Transverse colon (tissue), 4 donors: ENCODE data around the gene IER2. TPM values are rescaled to one million over a fixed set of nuclear protein-coding genes. Genes with fewer than 3 reads are reported as not detected.

Experiments
- DNase-seq: peaks from one replicate; pipeline ENCODE4 v3.0.0-alpha.2; 2019
- H3K27ac ChIP-seq, 4 donors: fragments of 200-600 bp; sonication (generic); 2 replicates each; pipeline ENCODE4 v1.5.1; 2016 to 2018; ENCODE audit warnings: inconsistent platforms in 4 of 4
- H3K27me3 ChIP-seq: fragments of 200-600 bp; sonication (generic); 2 replicates; pipeline ENCODE4 v1.5.1; 2017; ENCODE audit warnings: inconsistent platforms
- H3K36me3 ChIP-seq, 4 donors: fragments of 200-600 bp; sonication (generic); 2 replicates each; pipeline ENCODE4 v1.5.1; 2017 to 2019; ENCODE audit warnings: inconsistent platforms in 4 of 4
- H3K4me1 ChIP-seq, 4 donors: fragments of 200-600 bp; sonication (generic); 2 replicates each; pipeline ENCODE4 v1.5.1; 2017 to 2020; ENCODE audit warnings: inconsistent platforms in 4 of 4
- H3K4me3 ChIP-seq, 4 donors: fragments of 200-600 bp; sonication (generic); 1 replicate in 1 of 4; 2 replicates in 3 of 4; pipeline versions ENCODE4 v1.5.1 to v1.6.1; 2017 to 2019; ENCODE audit warnings: inconsistent platforms in 4 of 4
- H3K9me3 ChIP-seq, 2 donors: fragments of 200-600 bp; sonication (generic); 2 replicates each; pipeline ENCODE4 v1.5.1; 2017 to 2019; ENCODE audit warnings: inconsistent platforms in 2 of 2
- EP300 ChIP-seq: sonication (generic); formaldehyde crosslinking; IDR thresholded peaks from one replicate; pipeline ENCODE4 v1.6.1; 2017; ENCODE audit warnings: antibody characterized with exemption, low read depth
- POLR2A ChIP-seq: fragments of 450-650 bp; IDR thresholded peaks from one replicate; pipeline ENCODE4 v1.6.1; 2016; ENCODE audit warnings: antibody characterized with exemption, mild to moderate bottlenecking, moderate library complexity
- POLR2AphosphoS5 ChIP-seq, 3 donors: sonication (generic); formaldehyde crosslinking; IDR thresholded peaks; one replicate each; pipeline ENCODE4 v1.6.1; 2016; ENCODE audit warnings: antibody characterized with exemption in 3 of 3
- WGBS, 2 donors: methylation state at CpG; one replicate each; pipeline ENCODE4 v1.1.5; 2018; ENCODE audit warnings: low coverage in 1 of 2; 5-methylcytosine and 5-hydroxymethylcytosine counted together
- in situ Hi-C, 4 donors: fragments of 200-750 bp; cut with MboI; loops; one replicate each; pipeline versions ENCODE4 v1.15.0 to v1.15.1; 2017; ENCODE audit warnings: low sequenced_read_pairs in 3 of 4, low pct_ligation_motif_present in 1 of 4, low pct_unique_long_range_greater_than_20kb in 1 of 4
- intact Hi-C: fragments of 100-400 bp; cut with DNase I; formaldehyde crosslinking; loops from one replicate; pipeline ENCODE4 v1.15.1; 2023; ENCODE audit warnings: low total_unique reads
- total RNA-seq, 4 donors: library from RNA; depleted of rRNA; stranded (reverse); fragments of >200 nt; gene quantifications; one replicate each; pipeline ENCODE4 v1.1.0, GENCODE V29; 2016
- TF ChIP-seq, protein P1 (sequence below), 5 experiments: fragments of 200-600 bp in 3 of 5; fragments of 450-650 bp in 2 of 5; sonication (generic) in 3 of 5; IDR thresholded peaks; 1 replicate in 2 of 5; 2 replicates in 3 of 5; pipeline ENCODE4 v1.5.1; 2016 to 2017; ENCODE audit warnings: antibody characterized with exemption in 5 of 5, inconsistent platforms in 3 of 5, mild to moderate bottlenecking in 2 of 5, moderate library complexity in 1 of 5

Gene IER2
- total RNA-seq, 4 donors from 2014 or later: 184 to 503 (median 244) TPM

DNA sequence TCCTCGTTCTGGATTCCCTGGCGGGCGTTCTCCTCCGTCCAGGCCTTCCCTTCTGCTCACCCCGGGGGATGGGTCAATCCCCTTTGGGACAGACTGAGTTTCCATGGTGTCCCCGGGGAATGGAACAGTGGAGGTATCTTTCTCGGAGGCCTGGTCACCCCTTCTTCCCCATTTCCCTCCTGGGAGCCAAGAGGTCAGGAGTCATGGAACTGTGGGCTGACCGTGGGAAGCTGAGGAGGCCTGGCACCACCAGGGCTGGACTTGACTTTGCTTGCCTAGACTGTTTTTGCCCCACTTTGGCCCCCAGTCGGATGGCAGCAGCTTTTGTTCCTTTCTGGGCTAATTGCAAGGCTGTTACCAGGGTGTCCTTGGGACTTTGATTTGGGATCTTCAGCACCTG is 30.2 kb upstream of the IER2 start:
- Histone ChIP-seq H3K4me1 (peaks cover 11 to 39% (median 34%) of the 10 kb centered on the region in 4 donors), H3K9me3 (no peaks in the 10 kb centered on the region), H3K27ac (no peak overlapping the region), H3K4me3 (no peak overlapping the region), H3K27me3 (no peaks in the 10 kb centered on the region), H3K36me3 (no peaks in the 10 kb centered on the region)
- DNase-seq: no peak
- WGBS, 2 donors: 79 to 80% methylated on average over 6 to 9 of the region's 9 CpGs
- intact Hi-C loops (no loop called here), in situ Hi-C loops (loop anchor here in 1 of 4 donors (25.0 kb wide), 1 partner anchor 142 kb away; no protein-coding TSS in a partner anchor)
- no peak for TF ChIP-seq EP300
- no peak for TF ChIP-seq POLR2A

DNA sequence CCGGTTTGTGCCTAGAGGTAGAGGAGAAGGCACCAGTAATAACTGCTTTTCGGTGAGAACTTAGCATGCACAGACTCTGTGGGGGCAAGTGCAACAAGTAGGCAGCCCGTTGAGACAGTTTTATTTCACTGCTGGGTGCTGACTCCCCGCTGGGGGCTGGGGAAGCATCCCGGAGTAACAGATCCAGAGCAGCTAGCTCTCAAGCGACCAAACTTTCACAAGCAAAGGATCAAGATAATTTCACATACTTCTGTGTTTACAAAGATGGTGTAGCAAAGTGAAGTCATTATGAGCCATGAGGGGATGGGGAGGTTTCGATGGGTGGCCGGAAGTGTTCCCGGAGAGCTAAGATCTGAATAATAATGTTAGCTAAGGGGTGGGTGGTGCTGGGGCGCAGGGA is 29.4 kb upstream of the IER2 start:
- whole genome bisulfite sequencing, 2 donors: 72 to 100% methylated on average over 4 to 10 of the region's 10 CpGs
- H3K4me3 ChIP-seq: no peak overlapping the region
- H3K4me1 ChIP-seq: peaks cover 7 to 33% (median 28%) of the 10 kb centered on the region in 4 donors
- no peak for DNase-seq
- no peaks in the 10 kb centered on the region for H3K36me3 ChIP-seq
- no peak overlapping the region for H3K27ac ChIP-seq
- no peaks in the 10 kb centered on the region for H3K27me3 ChIP-seq
- no peaks in the 10 kb centered on the region for H3K9me3 ChIP-seq
- TF ChIP-seq EP300 (no peak), POLR2AphosphoS5 (IDR thresholded peaks at IDR 0.05) (no peak), POLR2A (no peak)
- in situ Hi-C loops: loop anchor here in 1 of 4 donors (25.0 kb wide), 1 partner anchor 141 kb away; no protein-coding TSS in a partner anchor
- intact Hi-C loops: no loop called here

DNA sequence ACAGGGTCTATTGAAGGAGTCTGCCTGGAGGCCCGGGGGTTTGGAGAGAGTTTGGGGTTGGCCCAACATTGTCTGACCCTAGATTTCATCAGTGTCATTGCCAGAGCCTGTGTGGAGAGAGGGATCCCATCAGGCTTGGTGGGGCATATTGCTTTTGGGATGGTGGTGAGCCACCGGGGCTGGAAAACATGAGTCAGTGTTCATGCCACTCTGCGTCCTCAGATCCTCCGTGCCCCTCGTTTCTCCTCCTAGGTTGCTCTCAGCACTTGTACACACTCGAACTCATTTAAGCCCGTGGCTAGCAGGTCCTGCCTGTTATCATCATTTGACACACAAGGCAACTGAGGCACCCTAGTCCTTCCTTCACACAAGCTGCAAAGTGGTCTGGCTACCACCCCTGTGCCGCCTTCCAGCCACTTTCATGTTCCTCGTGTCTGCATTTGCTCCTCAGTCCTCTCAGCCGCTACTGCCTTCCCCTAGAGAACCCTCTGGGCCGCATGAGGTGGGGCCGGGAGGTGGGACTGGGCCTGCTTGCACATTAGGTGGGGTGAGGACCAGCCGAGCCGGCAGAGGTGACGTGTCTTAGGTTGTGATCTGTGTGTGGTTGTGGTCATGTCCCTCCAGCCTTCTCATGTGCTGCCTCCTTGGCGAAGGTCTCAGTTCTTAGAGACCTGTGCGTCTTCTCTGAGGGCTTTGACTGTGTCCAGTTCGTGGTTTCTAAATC is 28.5 kb upstream of the IER2 start:
- no peak for DNase-seq
- Histone ChIP-seq H3K36me3 (no peaks in the 10 kb centered on the region), H3K9me3 (no peaks in the 10 kb centered on the region), H3K4me3 (no peak overlapping the region), H3K27me3 (no peaks in the 10 kb centered on the region), H3K27ac (no peak overlapping the region), H3K4me1 (peaks cover 6 to 28% (median 24%) of the 10 kb centered on the region in 4 donors)
- in situ Hi-C loops: loop anchor here in 1 of 4 donors (25.0 kb wide), 1 partner anchor 141 kb away; no protein-coding TSS in a partner anchor
- WGBS, 2 donors: 81% methylated on average over 18 of the region's 18 CpGs; no CpG with 5 or more reads in 1 of the 2 donors
- intact Hi-C loops: no loop called here
- TF ChIP-seq POLR2AphosphoS5 (IDR thresholded peaks at IDR 0.05) (no peak), POLR2A (no peak), EP300 (no peak)
- TF ChIP-seq, protein P1, sequence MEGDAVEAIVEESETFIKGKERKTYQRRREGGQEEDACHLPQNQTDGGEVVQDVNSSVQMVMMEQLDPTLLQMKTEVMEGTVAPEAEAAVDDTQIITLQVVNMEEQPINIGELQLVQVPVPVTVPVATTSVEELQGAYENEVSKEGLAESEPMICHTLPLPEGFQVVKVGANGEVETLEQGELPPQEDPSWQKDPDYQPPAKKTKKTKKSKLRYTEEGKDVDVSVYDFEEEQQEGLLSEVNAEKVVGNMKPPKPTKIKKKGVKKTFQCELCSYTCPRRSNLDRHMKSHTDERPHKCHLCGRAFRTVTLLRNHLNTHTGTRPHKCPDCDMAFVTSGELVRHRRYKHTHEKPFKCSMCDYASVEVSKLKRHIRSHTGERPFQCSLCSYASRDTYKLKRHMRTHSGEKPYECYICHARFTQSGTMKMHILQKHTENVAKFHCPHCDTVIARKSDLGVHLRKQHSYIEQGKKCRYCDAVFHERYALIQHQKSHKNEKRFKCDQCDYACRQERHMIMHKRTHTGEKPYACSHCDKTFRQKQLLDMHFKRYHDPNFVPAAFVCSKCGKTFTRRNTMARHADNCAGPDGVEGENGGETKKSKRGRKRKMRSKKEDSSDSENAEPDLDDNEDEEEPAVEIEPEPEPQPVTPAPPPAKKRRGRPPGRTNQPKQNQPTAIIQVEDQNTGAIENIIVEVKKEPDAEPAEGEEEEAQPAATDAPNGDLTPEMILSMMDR (IDR thresholded peaks at IDR 0.05): no peak

DNA sequence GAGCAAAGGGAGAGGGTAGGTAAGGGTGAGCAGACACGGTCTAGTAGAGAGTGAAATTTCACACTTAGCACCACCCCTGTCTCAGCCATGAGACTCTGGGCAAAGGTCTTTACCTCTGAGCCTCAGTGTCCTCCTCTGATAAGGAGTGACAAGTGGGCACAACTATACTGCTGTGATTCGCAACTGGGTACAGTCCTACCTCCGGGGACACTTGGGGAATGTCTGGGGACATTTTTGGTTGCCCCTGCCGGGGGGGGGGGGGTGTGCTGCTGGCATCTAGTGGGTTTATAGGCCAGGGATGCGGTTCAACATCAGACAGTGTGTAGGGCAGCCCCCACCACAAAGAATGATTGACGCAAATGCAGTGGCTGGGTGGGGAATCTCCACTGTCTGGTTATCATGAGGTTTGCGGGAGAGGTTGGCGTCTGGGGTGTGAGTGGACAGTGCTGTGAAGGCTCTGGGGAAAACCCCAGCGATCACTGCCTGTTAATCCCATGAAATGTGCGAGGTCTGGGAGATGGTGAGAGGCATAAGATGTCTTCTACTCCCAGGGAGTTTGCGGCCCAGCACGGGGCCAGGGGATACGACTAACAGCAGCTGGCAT is 27.8 kb upstream of the IER2 start:
- Histone ChIP-seq H3K9me3 (no peaks in the 10 kb centered on the region), H3K4me1 (peaks cover 6 to 24% (median 19%) of the 10 kb centered on the region in 4 donors), H3K27me3 (no peaks in the 10 kb centered on the region), H3K4me3 (no peak overlapping the region), H3K27ac (no peak overlapping the region), H3K36me3 (no peaks in the 10 kb centered on the region)
- WGBS, 2 donors: 73 to 79% methylated on average over 7 to 13 of the region's 13 CpGs
- TF ChIP-seq POLR2A (no peak), POLR2AphosphoS5 (IDR thresholded peaks at IDR 0.05) (no peak), EP300 (no peak)
- TF ChIP-seq, protein P1 (IDR thresholded peaks at IDR 0.05): no peak
- intact Hi-C loops: no loop called here
- no peak for DNase-seq
- in situ Hi-C loops: loop anchor here in 1 of 4 donors (25.0 kb wide), 1 partner anchor 140 kb away; no protein-coding TSS in a partner anchor
